ENCODE measurements around the gene LYZL2. TPM values are rescaled to one million over a fixed set of nuclear protein-coding genes. Genes with fewer than 3 reads are reported as not detected.
A peak's percentile ranks its signal among the peaks of the same experiment; 100 is the strongest.
"Not testable (repeated sequence)": the region's sequence is repeated elsewhere in the genome, so short reads cannot be mapped to it uniquely, and the experiment has no call there.

The LYZL2 gene
- not detected in 2 replicates for total RNA-seq (2011; cell fraction: chromatin; rRNA removed; ENCODE audit: low replicate concordance)
- not detected in 2 replicates for total RNA-seq (2011; cell fraction: nucleolus; rRNA removed)
- not detected in 2 replicates for total RNA-seq (2011; cell fraction: nucleoplasm; rRNA removed)
- total RNA-seq (2014; rRNA removed) (not detected in 2 replicates), total RNA-seq (2014; rRNA removed; fragmentation: Illumina TruSeq; extraction: Trizol) (not detected in 2 replicates), total RNA-seq (2015; rRNA removed; fragmentation: Illumina TruSeq; extraction: Trizol) (not detected in 2 replicates), total RNA-seq (2021) (not detected in 2 replicates), polyA plus RNA-seq (2011; rRNA removed) (not detected in 2 replicates), polyA plus RNA-seq (2014; fragmentation: Illumina TruSeq; extraction: Trizol) (not detected in 2 replicates), polyA plus RNA-seq (2014; fragmentation: Nextera tagmentation; extraction: Ambion mirVana) (not detected), polyA plus RNA-seq (2014; rRNA removed) (not detected in 2 replicates), polyA minus RNA-seq (2011; rRNA and poly(A)+ RNA removed) (not detected in 2 replicates), Bru-seq, nascent RNA (not detected), BruChase-seq, experiment 1, labeled RNA remaining after a 2-hour chase (not detected), BruChase-seq, experiment 2, labeled RNA remaining after a 6-hour chase (percentile 3 among the genes with signal in this experiment)
- not detected in 2 replicates for polyA plus RNA-seq (2011; cell fraction: cytosol; rRNA removed)
- not detected in 2 replicates for polyA plus RNA-seq (2011; cell fraction: nucleus; rRNA removed)
- polyA plus RNA-seq (2012), result not detected in 2 replicates
- polyA minus RNA-seq (2011; cell fraction: cytosol; rRNA and poly(A)+ RNA removed), result not detected in 2 replicates
- polyA minus RNA-seq (2011; cell fraction: nucleus; rRNA and poly(A)+ RNA removed), result not detected in 2 replicates
- long read RNA-seq, experiment 1, result 0 reads
- long read RNA-seq, experiment 2, result 0 reads
- long read RNA-seq, experiment 3, result 0 reads

- Histone ChIP-seq H3K27ac (ENCODE audit: extremely low read depth, low read depth, low read length) (no peak within 1 kb of the TSS), H3K27me3 (ENCODE audit: control insufficient read depth in 2 of 2, insufficient read depth in 2 of 2, low read length in 2 of 2) (peaks cover 9 to 42% of the 10 kb centered on the region in 2 experiments; a peak in 3 of 5 replicates), H3K4me3 (no peak within 1 kb of the TSS), H3K9me3 (replicated peaks; ENCODE audit: control insufficient read depth, insufficient read depth, low read depth, low read length) (no peaks in the 10 kb centered on the region), H3K4me1 (replicated peaks in 1 of 2; ENCODE audit: control insufficient read depth in 2 of 2, insufficient read depth in 2 of 2, low read length in 2 of 2) (no peaks in the 10 kb centered on the region), H4K20me1 (replicated peaks; ENCODE audit: control insufficient read depth, insufficient read depth, low read length) (no peaks in the 10 kb centered on the region), H3K4me2 (ENCODE audit: insufficient read depth, low read length) (no peak within 1 kb of the TSS), H3K9me1 (ENCODE audit: control insufficient read depth, insufficient read depth, low read length) (no peaks in the 10 kb centered on the region), H3K36me3 (ENCODE audit: control insufficient read depth, insufficient read depth, low read length) (no peaks in the 10 kb centered on the region), H3K79me2 (ENCODE audit: control insufficient read depth, insufficient read depth, low read length) (no peaks in the 10 kb centered on the region), H2AFZ (ENCODE audit: low read depth, low read length) (no peak within 1 kb of the TSS), H3K9ac (ENCODE audit: insufficient read depth in 1 of 2, low read depth in 2 of 2, low read length in 2 of 2) (no peak within 1 kb of the TSS)
- FAIRE-seq (no peak), ATAC-seq (no peak), DNase-seq (ENCODE audit: extremely low read depth in 1 of 4, low spot score in 3 of 4) (no peak)
- ChIA-PET CTCF (ENCODE audit: low intra/inter-chr PET ratio) (no interaction called here), POLR2A (interaction anchor here (0.6 kb wide), 1 partner anchor 269 kb away, joined by 3 read pairs; no protein-coding TSS in a partner anchor)
- TF ChIP-seq TRIM24 (IDR thresholded peaks at IDR 0.05) (no peak), CTCFL (IDR thresholded peaks at IDR 0.05; ENCODE audit: borderline replicate concordance, insufficient read depth, low read depth, low read length, poor library complexity, severe bottlenecking) (no peak), MTA1 (IDR thresholded peaks at IDR 0.05; ENCODE audit: borderline replicate concordance) (no peak)
- intact Hi-C loops (cut with micrococcal nuclease) (no loop called here), in situ Hi-C loops (cut with MboI) (loop anchor here (5.0 kb wide), 1 partner anchor 1337 kb away; no protein-coding TSS in a partner anchor)
- BruUV-seq (replicated peaks), result no TSS peak
- WGBS (ENCODE audit: insufficient coverage, low coverage, missing lambda C conversion rate), result 4% methylated on average over 6 of the region's 6 CpGs
These were observed at the start of gene LYZL2 for GRCh38 chr10:30629653-30630052. Gene LYZL2, minus strand, starts transcription at chr10:30629753. Its CDS starts 2,838 bp downstream, at chr10:30626915.

GRCh38 chr10:30677616-30678015, 48.1 kb upstream of the LYZL2 start:
- FAIRE-seq (peak; percentile 87), DNase-seq (ENCODE audit: extremely low read depth in 1 of 4, low spot score in 3 of 4) (peak; percentile 28 to 48 (median 32)), ATAC-seq (peak; percentile 80)
- H3K9me3 ChIP-seq (replicated peaks; ENCODE audit: control insufficient read depth, insufficient read depth, low read depth, low read length); H3K4me1 ChIP-seq (replicated peaks in 1 of 2; ENCODE audit: control insufficient read depth in 2 of 2, insufficient read depth in 2 of 2, low read length in 2 of 2); H4K20me1 ChIP-seq (replicated peaks; ENCODE audit: control insufficient read depth, insufficient read depth, low read length); H3K4me3 ChIP-seq; H3K27ac ChIP-seq (ENCODE audit: extremely low read depth, low read depth, low read length); H3K4me2 ChIP-seq (ENCODE audit: insufficient read depth, low read length); H3K9me1 ChIP-seq (ENCODE audit: control insufficient read depth, insufficient read depth, low read length); BruUV-seq (replicated peaks); CTCF ChIA-PET (ENCODE audit: low intra/inter-chr PET ratio); in situ Hi-C loops (cut with MboI); H3K9ac ChIP-seq (ENCODE audit: insufficient read depth in 1 of 2, low read depth in 2 of 2, low read length in 2 of 2); intact Hi-C loops (cut with micrococcal nuclease); H3K79me2 ChIP-seq (ENCODE audit: control insufficient read depth, insufficient read depth, low read length); POLR2A ChIA-PET; H2AFZ ChIP-seq (ENCODE audit: low read depth, low read length); H3K36me3 ChIP-seq (ENCODE audit: control insufficient read depth, insufficient read depth, low read length): not testable (repeated sequence)
- 13% methylated on average over 2 of the region's 7 CpGs for WGBS (ENCODE audit: insufficient coverage, low coverage, missing lambda C conversion rate)
- H3K27me3 ChIP-seq (ENCODE audit: control insufficient read depth in 2 of 2, insufficient read depth in 2 of 2, low read length in 2 of 2), result peaks cover 10 to 18% of the 10 kb centered on the region in 2 experiments; a peak in 4 of 5 replicates

GRCh38 chr10:30677146-30677545, 47.6 kb upstream of the LYZL2 start:
- H3K27me3 ChIP-seq (ENCODE audit: control insufficient read depth in 2 of 2, insufficient read depth in 2 of 2, low read length in 2 of 2), result peaks cover 10 to 18% of the 10 kb centered on the region in 2 experiments; a peak in 4 of 5 replicates
- peak; percentile 18 to 44 (median 22) for DNase-seq (ENCODE audit: extremely low read depth in 1 of 4, low spot score in 3 of 4)
- POLR2A ChIA-PET; intact Hi-C loops (cut with micrococcal nuclease); FAIRE-seq; H3K79me2 ChIP-seq (ENCODE audit: control insufficient read depth, insufficient read depth, low read length); H3K9me3 ChIP-seq (replicated peaks; ENCODE audit: control insufficient read depth, insufficient read depth, low read depth, low read length); H3K4me3 ChIP-seq; BruUV-seq (replicated peaks); H4K20me1 ChIP-seq (replicated peaks; ENCODE audit: control insufficient read depth, insufficient read depth, low read length); H3K9ac ChIP-seq (ENCODE audit: insufficient read depth in 1 of 2, low read depth in 2 of 2, low read length in 2 of 2); in situ Hi-C loops (cut with MboI); H3K27ac ChIP-seq (ENCODE audit: extremely low read depth, low read depth, low read length); CTCF ChIA-PET (ENCODE audit: low intra/inter-chr PET ratio); H3K4me1 ChIP-seq (replicated peaks in 1 of 2; ENCODE audit: control insufficient read depth in 2 of 2, insufficient read depth in 2 of 2, low read length in 2 of 2); H3K9me1 ChIP-seq (ENCODE audit: control insufficient read depth, insufficient read depth, low read length); H2AFZ ChIP-seq (ENCODE audit: low read depth, low read length); H3K4me2 ChIP-seq (ENCODE audit: insufficient read depth, low read length); H3K36me3 ChIP-seq (ENCODE audit: control insufficient read depth, insufficient read depth, low read length): not testable (repeated sequence)
- WGBS (ENCODE audit: insufficient coverage, low coverage, missing lambda C conversion rate), result 13% methylated on average over 2 of the region's 3 CpGs
- peak; percentile 94 for ATAC-seq
